Measurements from ENCODE around the gene RGL2. TPM values are rescaled to one million over a fixed set of nuclear protein-coding genes. Genes with fewer than 3 reads are reported as not detected.
A peak's percentile ranks its signal among the peaks of the same experiment; 100 is the strongest.

RGL2 gene
- total and polyA plus RNA-seq, 2 donors (not counting 1 experiment from before 2014, with no cell fraction given): 98.5 to 133 TPM

DNA sequence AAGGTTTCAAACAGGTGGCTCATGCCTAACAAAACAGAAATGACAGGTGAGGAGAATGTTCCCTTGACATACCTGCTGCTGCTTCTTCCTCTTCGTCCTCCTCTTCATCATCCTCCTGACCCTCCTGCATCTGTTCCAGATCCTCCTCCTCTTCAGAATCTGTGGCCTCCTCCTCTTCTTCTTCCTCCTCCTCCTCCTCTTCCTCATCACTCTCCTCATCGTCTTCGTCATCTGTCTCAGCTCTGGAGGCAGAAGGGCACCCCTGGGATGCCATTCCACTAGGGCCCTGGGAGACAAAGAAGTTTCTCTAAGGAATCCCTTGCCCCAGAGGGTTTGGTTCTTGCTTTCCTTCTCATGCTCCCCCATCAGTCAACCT is 21.2 kb upstream of the RGL2 start:
- POLR2A ChIA-PET: interaction anchor here (0.6 kb wide), 1 partner anchor 25 kb away, joined by 3 read pairs; no protein-coding TSS in a partner anchor
- no peaks in the 10 kb centered on the region for H3K9me3 ChIP-seq (ENCODE audit: control extremely low read depth in 1 of 3, control insufficient read depth in 2 of 3, insufficient read depth in 1 of 3, low read length in 2 of 3)
- CTCF ChIA-PET: interaction anchor here (1.6 to 5.3 kb wide), 2 partner anchors 21 to 25 kb away, joined by 8 to 50 read pairs; partner anchors contain the start of gene RGL2
- H3K4me1 Mint-ChIP-seq: peaks cover 90% of the 10 kb centered on the region
- 88% methylated on average over 3 of the region's 3 CpGs for WGBS (ENCODE audit: insufficient coverage)
- ATAC-seq (ENCODE audit: low read depth) (no peak), DNase-seq (no peak)
- peak overlapping the region; percentile 100 for H3K4me3 Mint-ChIP-seq
- H3K27me3 Mint-ChIP-seq: no peaks in the 10 kb centered on the region
- peak overlapping the region in 1 of 2 donors; percentile 1 for H3K27ac ChIP-seq (ENCODE audit: low read length in 2 of 2)
- peaks cover 34% of the 10 kb centered on the region for H4K20me1 ChIP-seq (ENCODE audit: control insufficient read depth, insufficient read depth, low read length, poor library complexity, severe bottlenecking)
- peaks cover 64 to 82% of the 10 kb centered on the region in 2 donors for H3K4me1 ChIP-seq (ENCODE audit: control insufficient read depth in 2 of 2, insufficient read depth in 2 of 2, low read length in 2 of 2)
- H2AFZ ChIP-seq (ENCODE audit: insufficient read depth, low read depth, low read length, poor library complexity, severe bottlenecking): no peak overlapping the region
- H3K4me3 ChIP-seq (ENCODE audit: control extremely low read depth in 1 of 5, extremely low read depth in 1 of 5, insufficient read depth in 1 of 5, low read depth in 2 of 5, low read length in 4 of 5): no peak overlapping the region
- peak overlapping the region; percentile 84 for H3K4me2 ChIP-seq (replicated peaks; ENCODE audit: low read depth, low read length, poor library complexity, severe bottlenecking)
- TF ChIP-seq, protein P1, sequence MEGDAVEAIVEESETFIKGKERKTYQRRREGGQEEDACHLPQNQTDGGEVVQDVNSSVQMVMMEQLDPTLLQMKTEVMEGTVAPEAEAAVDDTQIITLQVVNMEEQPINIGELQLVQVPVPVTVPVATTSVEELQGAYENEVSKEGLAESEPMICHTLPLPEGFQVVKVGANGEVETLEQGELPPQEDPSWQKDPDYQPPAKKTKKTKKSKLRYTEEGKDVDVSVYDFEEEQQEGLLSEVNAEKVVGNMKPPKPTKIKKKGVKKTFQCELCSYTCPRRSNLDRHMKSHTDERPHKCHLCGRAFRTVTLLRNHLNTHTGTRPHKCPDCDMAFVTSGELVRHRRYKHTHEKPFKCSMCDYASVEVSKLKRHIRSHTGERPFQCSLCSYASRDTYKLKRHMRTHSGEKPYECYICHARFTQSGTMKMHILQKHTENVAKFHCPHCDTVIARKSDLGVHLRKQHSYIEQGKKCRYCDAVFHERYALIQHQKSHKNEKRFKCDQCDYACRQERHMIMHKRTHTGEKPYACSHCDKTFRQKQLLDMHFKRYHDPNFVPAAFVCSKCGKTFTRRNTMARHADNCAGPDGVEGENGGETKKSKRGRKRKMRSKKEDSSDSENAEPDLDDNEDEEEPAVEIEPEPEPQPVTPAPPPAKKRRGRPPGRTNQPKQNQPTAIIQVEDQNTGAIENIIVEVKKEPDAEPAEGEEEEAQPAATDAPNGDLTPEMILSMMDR (IDR thresholded peaks at IDR 0.05): no peak
- TF ChIP-seq EZH2 (IDR thresholded peaks at IDR 0.05; ENCODE audit: borderline replicate concordance, insufficient read depth, low read depth, low read length, poor library complexity, severe bottlenecking): no peak
- no peaks in the 10 kb centered on the region for H3K9me3 Mint-ChIP-seq (ENCODE audit: insufficient read depth)
- H3K79me2 ChIP-seq (ENCODE audit: control insufficient read depth, insufficient read depth, low read length): peaks cover 73% of the 10 kb centered on the region
- no peak overlapping the region for H3K9ac ChIP-seq (ENCODE audit: low read length)
- peaks cover 3 to 44% of the 10 kb centered on the region in 2 experiments for H3K36me3 ChIP-seq (replicated peaks in 1 of 2; ENCODE audit: control extremely low read depth in 1 of 2, control insufficient read depth in 1 of 2, extremely low read depth in 1 of 2, insufficient read depth in 2 of 2, low read length in 1 of 2)
- no peaks in the 10 kb centered on the region for H3K27me3 ChIP-seq (replicated peaks in 1 of 4; ENCODE audit: control extremely low read depth in 1 of 4, control insufficient read depth in 3 of 4, insufficient read depth in 4 of 4, low read length in 3 of 4)
- intact Hi-C loops (cut with micrococcal nuclease): no loop called here
- peak overlapping the region; percentile 99 for H3K27ac Mint-ChIP-seq

DNA sequence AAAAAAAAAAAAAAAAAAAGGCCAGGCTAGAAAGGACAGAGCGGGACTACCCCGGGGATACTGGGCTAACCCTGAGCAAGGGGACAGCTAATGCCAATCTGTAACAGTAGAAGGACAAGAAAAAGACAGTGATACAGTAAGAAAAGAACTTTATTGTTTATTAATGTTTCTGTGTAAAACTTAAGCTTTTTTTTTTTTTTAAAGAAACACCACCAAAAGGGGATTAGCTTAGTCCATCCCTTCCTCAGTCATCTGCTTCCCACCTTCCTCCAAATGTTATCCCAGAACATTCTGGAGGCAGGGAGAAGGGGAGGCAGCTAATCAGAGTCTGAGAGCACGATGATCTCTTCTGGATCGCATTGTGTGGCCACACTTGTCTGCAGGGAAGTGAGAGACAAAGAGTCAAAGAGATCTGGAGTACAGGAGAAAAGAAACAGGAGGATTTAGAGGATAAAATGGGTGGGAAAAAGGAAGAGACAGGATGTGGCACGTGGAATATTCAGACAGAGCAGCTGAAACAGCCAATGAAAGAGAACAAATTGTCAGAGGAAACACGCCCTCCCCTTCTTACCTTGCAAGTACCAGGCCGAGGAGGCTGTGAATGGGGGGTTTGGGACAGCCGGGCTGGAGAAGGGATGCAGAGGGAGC is 19.8 kb upstream of the RGL2 start:
- TF ChIP-seq EZH2 (IDR thresholded peaks at IDR 0.05; ENCODE audit: borderline replicate concordance, insufficient read depth, low read depth, low read length, poor library complexity, severe bottlenecking): no peak
- TF ChIP-seq, protein P1 (IDR thresholded peaks at IDR 0.05): no peak
- Histone ChIP-seq H3K79me2 (ENCODE audit: control insufficient read depth, insufficient read depth, low read length) (peaks cover 83% of the 10 kb centered on the region), H2AFZ (ENCODE audit: insufficient read depth, low read depth, low read length, poor library complexity, severe bottlenecking) (peak overlapping the region; percentile 94), H3K4me3 (ENCODE audit: control extremely low read depth in 1 of 5, extremely low read depth in 1 of 5, insufficient read depth in 1 of 5, low read depth in 2 of 5, low read length in 4 of 5) (peak overlapping the region; percentile 11 to 99 (median 87)), H3K4me1 (ENCODE audit: control insufficient read depth in 2 of 2, insufficient read depth in 2 of 2, low read length in 2 of 2) (peaks cover 66 to 79% of the 10 kb centered on the region in 2 donors), H3K4me2 (replicated peaks; ENCODE audit: low read depth, low read length, poor library complexity, severe bottlenecking) (peak overlapping the region; percentile 84), H3K36me3 (replicated peaks in 1 of 2; ENCODE audit: control extremely low read depth in 1 of 2, control insufficient read depth in 1 of 2, extremely low read depth in 1 of 2, insufficient read depth in 2 of 2, low read length in 1 of 2) (peaks cover 3 to 44% of the 10 kb centered on the region in 2 experiments), H3K9me3 (ENCODE audit: control extremely low read depth in 1 of 3, control insufficient read depth in 2 of 3, insufficient read depth in 1 of 3, low read length in 2 of 3) (no peaks in the 10 kb centered on the region), H3K27me3 (replicated peaks in 1 of 4; ENCODE audit: control extremely low read depth in 1 of 4, control insufficient read depth in 3 of 4, insufficient read depth in 4 of 4, low read length in 3 of 4) (no peaks in the 10 kb centered on the region), H4K20me1 (ENCODE audit: control insufficient read depth, insufficient read depth, low read length, poor library complexity, severe bottlenecking) (peaks cover 35% of the 10 kb centered on the region), H3K9ac (ENCODE audit: low read length) (peak overlapping the region; percentile 95), H3K27ac (ENCODE audit: low read length in 2 of 2) (peak overlapping the region; percentile 80 to 85)
- peak overlapping the region; percentile 100 for H3K4me3 Mint-ChIP-seq
- no peaks in the 10 kb centered on the region for H3K9me3 Mint-ChIP-seq (ENCODE audit: insufficient read depth)
- ChIA-PET POLR2A (interaction anchor here (0.6 to 2.3 kb wide), 17 partner anchors 9 to 393 kb away, joined by 3 to 29 read pairs (median 8); partner anchors contain the start of genes B3GALT4, RGL2, RPS18 and UQCC2), CTCF (interaction anchor here (0.6 to 5.3 kb wide), 11 partner anchors 13 to 107 kb away, joined by 3 to 50 read pairs (median 6); partner anchors contain the start of genes B3GALT4, CUTA, RGL2 and RPS18)
- 87% methylated on average over 4 of the region's 8 CpGs for WGBS (ENCODE audit: insufficient coverage)
- ATAC-seq (ENCODE audit: low read depth) (no peak), DNase-seq (peak; percentile 16)
- peaks cover 89% of the 10 kb centered on the region for H3K4me1 Mint-ChIP-seq
- peak overlapping the region; percentile 99 for H3K27ac Mint-ChIP-seq
- intact Hi-C loops (cut with micrococcal nuclease): loop anchor here (1.0 kb wide), 2 partner anchors 26 to 92 kb away; no protein-coding TSS in a partner anchor
- no peaks in the 10 kb centered on the region for H3K27me3 Mint-ChIP-seq

Measured in B cell (primary cell).